ENCODE measurements around the gene ZNF511.
A peak's percentile ranks its signal among the peaks of the same experiment; 100 is the strongest.

ZNF511 gene

GRCh38 chr10:133279326-133280226, 29.1 kb upstream of the ZNF511 start:
- no peak overlapping the region for H3K27ac ChIP-seq (ENCODE audit: extremely low read depth, low read depth, low read length)
- TF ChIP-seq ZBTB17 (tag by site-specific recombination; IDR thresholded peaks at IDR 0.05) (peak; percentile 19; the same call in 1 of the 2 replicates), ZNF146 (tag by site-specific recombination; IDR thresholded peaks at IDR 0.05) (no peak)
- no peaks in the 10 kb centered on the region for H3K4me1 ChIP-seq (ENCODE audit: control insufficient read depth, insufficient read depth, low read length)
- POLR2A ChIA-PET = no interaction called here
- H3K9me3 ChIP-seq (ENCODE audit: control insufficient read depth, insufficient read depth, low read depth, low read length) = no peaks in the 10 kb centered on the region
- H3K36me3 ChIP-seq (ENCODE audit: control insufficient read depth in 2 of 2, insufficient read depth in 1 of 2, low read length in 2 of 2) = peaks cover 4 to 58% of the 10 kb centered on the region in 2 experiments; a peak in 2 of 3 replicates
- CTCF ChIA-PET = interaction anchor here (0.7 to 1.1 kb wide), 2 partner anchors 24 to 27 kb away, joined by 3 to 4 read pairs; no protein-coding TSS in a partner anchor
- H3K4me3 ChIP-seq (ENCODE audit: low read depth, low read length) = no peak overlapping the region

- no peak overlapping the region for H3K27ac ChIP-seq (ENCODE audit: extremely low read depth, low read depth, low read length)
- H3K4me3 ChIP-seq (ENCODE audit: low read depth, low read length) = no peak overlapping the region
- no peaks in the 10 kb centered on the region for H3K9me3 ChIP-seq (ENCODE audit: control insufficient read depth, insufficient read depth, low read depth, low read length)
- no peaks in the 10 kb centered on the region for H3K4me1 ChIP-seq (ENCODE audit: control insufficient read depth, insufficient read depth, low read length)
- POLR2A ChIA-PET = no interaction called here
- peaks cover 5 to 67% of the 10 kb centered on the region in 2 experiments for H3K36me3 ChIP-seq (ENCODE audit: control insufficient read depth in 2 of 2, insufficient read depth in 1 of 2, low read length in 2 of 2)
- CTCF ChIA-PET = interaction anchor here (1.1 kb wide), 1 partner anchor 27 kb away, joined by 4 read pairs; no protein-coding TSS in a partner anchor
- TF ChIP-seq ZIC2 (tag by site-specific recombination; IDR thresholded peaks at IDR 0.05) = peak; percentile 59
- TF ChIP-seq YY2 (tag by site-specific recombination; IDR thresholded peaks at IDR 0.05) = no peak
- TF ChIP-seq ZNF473 (tag by site-specific recombination; IDR thresholded peaks at IDR 0.05) = no peak
- no peak for TF ChIP-seq ZNF292 (tag by site-specific recombination; IDR thresholded peaks at IDR 0.05; ENCODE audit: borderline replicate concordance, low read depth)
- TF ChIP-seq REPIN1 (tag by site-specific recombination; IDR thresholded peaks at IDR 0.05; ENCODE audit: low read depth) = no peak
Measured at GRCh38 chr10:133280391-133281059, 28.2 kb upstream of the ZNF511 start.

GRCh38 chr10:133281084-133281483, 27.6 kb upstream of the ZNF511 start:
- no peaks in the 10 kb centered on the region for H3K4me1 ChIP-seq (ENCODE audit: control insufficient read depth, insufficient read depth, low read length)
- H3K4me3 ChIP-seq (ENCODE audit: low read depth, low read length) = no peak overlapping the region
- H3K9me3 ChIP-seq (ENCODE audit: control insufficient read depth, insufficient read depth, low read depth, low read length) = no peaks in the 10 kb centered on the region
- POLR2A ChIA-PET = no interaction called here
- H3K27ac ChIP-seq (ENCODE audit: extremely low read depth, low read depth, low read length) = no peak overlapping the region
- peaks cover 9 to 73% of the 10 kb centered on the region in 2 experiments for H3K36me3 ChIP-seq (ENCODE audit: control insufficient read depth in 2 of 2, insufficient read depth in 1 of 2, low read length in 2 of 2)
- TF ChIP-seq ZNF837 (tag by site-specific recombination; IDR thresholded peaks at IDR 0.05) (no peak), ZNF548 (tag by site-specific recombination; IDR thresholded peaks at IDR 0.05) (no peak), ZNF391 (tag by site-specific recombination; IDR thresholded peaks at IDR 0.05; ENCODE audit: borderline replicate concordance, low read depth) (no peak)
- CTCF ChIA-PET = no interaction called here

- H3K4me3 ChIP-seq (ENCODE audit: low read depth, low read length) = no peak overlapping the region
- no peaks in the 10 kb centered on the region for H3K4me1 ChIP-seq (ENCODE audit: control insufficient read depth, insufficient read depth, low read length)
- no peak overlapping the region for H3K27ac ChIP-seq (ENCODE audit: extremely low read depth, low read depth, low read length)
- H3K36me3 ChIP-seq (ENCODE audit: control insufficient read depth in 2 of 2, insufficient read depth in 1 of 2, low read length in 2 of 2) = peaks cover 12 to 79% of the 10 kb centered on the region in 2 experiments
- ChIA-PET POLR2A (no interaction called here), CTCF (no interaction called here)
- H3K9me3 ChIP-seq (ENCODE audit: control insufficient read depth, insufficient read depth, low read depth, low read length) = no peaks in the 10 kb centered on the region
- TF ChIP-seq ZNF114 (tag by site-specific recombination; IDR thresholded peaks at IDR 0.05) (no peak), PBX3 (CRISPR knock-in tag; IDR thresholded peaks at IDR 0.05) (no peak), ZNF311 (tag by site-specific recombination; IDR thresholded peaks at IDR 0.05; ENCODE audit: borderline replicate concordance) (no peak), ZNF654 (tag by site-specific recombination; IDR thresholded peaks at IDR 0.05; ENCODE audit: low read depth) (no peak), HOXA7 (CRISPR knock-in tag; IDR thresholded peaks at IDR 0.05; ENCODE audit: borderline replicate concordance) (no peak), CTCF (tag by site-specific recombination; IDR thresholded peaks at IDR 0.05) (no peak), ZNF266 (tag by site-specific recombination; IDR thresholded peaks at IDR 0.05; ENCODE audit: low read depth) (no peak), PATZ1 (tag by site-specific recombination; IDR thresholded peaks at IDR 0.05) (no peak), ZNF585B (tag by site-specific recombination; IDR thresholded peaks at IDR 0.05) (no peak), ZNF10 (tag by site-specific recombination; IDR thresholded peaks at IDR 0.05) (no peak), HOXC10 (CRISPR knock-in tag; IDR thresholded peaks at IDR 0.05) (no peak)
Measured at GRCh38 chr10:133281628-133282372, 26.9 kb upstream of the ZNF511 start.

Data from HEK293 (cell line).